Gastrocnemius medialis (tissue), 4 donors: ENCODE data around the gene CTNNBL1.

Experiments used
- CTCF ChIP-seq, 5 experiments: fragments of 450-650 bp in 3 of 5; fragments of 200-600 bp in 2 of 5; sonication (generic) in 2 of 5; IDR thresholded peaks in 4 of 5; conservative IDR thresholded peaks in 1 of 5; 1 replicate in 4 of 5; 2 replicates in 1 of 5; pipeline ENCODE4 v1.5.1; 2016 to 2019; ENCODE audit warnings: antibody characterized with exemption in 5 of 5, mild to moderate bottlenecking in 3 of 5, moderate library complexity in 3 of 5
- POLR2A ChIP-seq, 2 donors: fragments of 450-650 bp; IDR thresholded peaks; one replicate each; pipeline ENCODE4 v1.6.1; 2017; ENCODE audit warnings: antibody characterized with exemption in 2 of 2, mild to moderate bottlenecking in 2 of 2, moderate library complexity in 2 of 2

- no peak for TF ChIP-seq POLR2A (IDR thresholded peaks at IDR 0.05)
- TF ChIP-seq CTCF (IDR thresholded peaks at IDR 0.05 in 4 of 5, conservative IDR thresholded peaks at IDR 0.05 in 1 of 5): no peak
Measured at GRCh38 chr20:37913567-37914366, 219.9 kb downstream of the CTNNBL1 start.
